GM12878 (cell line): ENCODE measurements around the gene SLC66A1. TPM values are rescaled to one million over a fixed set of nuclear protein-coding genes. Genes with fewer than 3 reads are reported as not detected.

Experiments used
- BMI1 ChIP-seq: fragments of 450-650 bp; IDR thresholded peaks from 2 replicates; pipeline ENCODE4 v1.6.1; 2016; ENCODE audit warnings: mild to moderate bottlenecking, moderate library complexity, borderline replicate concordance
- EED ChIP-seq: sonication (generic); IDR thresholded peaks from 2 replicates; pipeline ENCODE4 v1.6.1; 2016; ENCODE audit warnings: antibody characterized with exemption, low read depth
- HDAC6 ChIP-seq: fragments of 200-600 bp; sonication (generic); IDR thresholded peaks from one replicate; pipeline ENCODE4 v1.8.0; 2017; ENCODE audit warnings: antibody characterized with exemption; ENCODE audit not compliant: unreplicated experiment
- LARP7 ChIP-seq: fragments of 450-650 bp; IDR thresholded peaks from 2 replicates; pipeline ENCODE4 v1.6.1; 2017; ENCODE audit warnings: mild to moderate bottlenecking
- RCOR1 ChIP-seq: conservative IDR thresholded peaks from 2 replicates; pipeline ENCODE4 v1.6.1; 2012; ENCODE audit warnings: low read depth, low read length, improper control_type of control experiment
- polyA plus RNA-seq, 11 experiments: library from polyadenylated mRNA; depleted of rRNA in 4 of 11; unstranded in 6 of 11; stranded (reverse) in 5 of 11; fragments of >200 nt; fragmentation: Nextera tagmentation in 4 of 11; fragmentation: Illumina TruSeq in 1 of 11; extraction: Ambion mirVana in 4 of 11; extraction: Trizol in 1 of 11; gene quantifications; 1 replicate in 1 of 11; 2 replicates in 10 of 11; pipeline versions ENCODE4 v1.2.1 to v1.2.3, GENCODE V29; 2011 to 2016; ENCODE audit warnings: inconsistent platforms in 2 of 11, missing spikeins in 2 of 11, low read depth in 1 of 11
- total RNA-seq, 4 experiments: library from RNA; depleted of rRNA in 3 of 4; stranded (reverse); fragments of >200 nt in 3 of 4; fragmentation: Illumina TruSeq in 1 of 4; extraction: Trizol in 1 of 4; gene quantifications; 2 replicates each; pipeline versions ENCODE4 v1.2.1 to v1.2.3, GENCODE V29; 2013 to 2021
- TF ChIP-seq, protein P1 (sequence below): IDR thresholded peaks from 2 replicates; pipeline ENCODE4 v1.6.1; 2011; ENCODE audit warnings: borderline replicate concordance, low read depth, mild to moderate bottlenecking, moderate library complexity, low read length; ENCODE audit not compliant: insufficient read depth, poor library complexity, severe bottlenecking
- TF ChIP-seq, protein P2 (sequence below): IDR thresholded peaks from 2 replicates; pipeline ENCODE4 v1.6.1; 2012; ENCODE audit warnings: low read depth, low read length, improper control_type of control experiment
- TF ChIP-seq, protein P3 (sequence below): IDR thresholded peaks from 2 replicates; pipeline ENCODE4 v1.6.1; 2012; ENCODE audit warnings: mild to moderate bottlenecking, low read depth, low read length
- TF ChIP-seq, protein P4 (sequence below): fragments of 450-650 bp; IDR thresholded peaks from 2 replicates; pipeline ENCODE4 v1.6.1; 2018; ENCODE audit warnings: borderline replicate concordance, mild to moderate bottlenecking; ENCODE audit not compliant: partially characterized antibody

The SLC66A1 gene
- total and polyA plus RNA-seq, 10 of the 15 experiments (the other 5 are each of a cell fraction or from before 2014, with no cell fraction given): 0.58 to 22.0 (median 10.2) TPM

DNA sequence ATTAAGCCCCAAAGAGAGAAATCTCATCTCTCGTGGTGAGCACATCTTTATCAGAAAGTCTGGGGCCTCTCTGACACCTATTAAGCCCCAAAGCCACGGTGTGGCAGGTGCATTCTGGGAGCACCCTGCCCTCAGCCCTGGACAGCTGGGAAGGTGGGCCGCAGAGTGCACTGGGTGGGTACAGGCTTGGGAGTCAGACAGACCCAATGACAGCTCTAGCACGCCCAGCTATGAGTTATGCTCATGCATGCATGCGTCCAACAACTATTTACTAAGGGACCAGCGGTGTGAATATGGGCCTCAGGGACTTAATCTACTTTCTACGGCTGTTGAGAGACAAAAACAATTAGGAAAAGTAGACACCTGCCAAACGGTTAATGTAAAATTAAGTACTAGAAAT lies 46.6 kb downstream of the SLC66A1 start (continued):
- TF ChIP-seq BMI1 (no peak), RCOR1 (no peak), LARP7 (no peak), HDAC6 (no peak), EED (no peak)
- TF ChIP-seq, protein P1, sequence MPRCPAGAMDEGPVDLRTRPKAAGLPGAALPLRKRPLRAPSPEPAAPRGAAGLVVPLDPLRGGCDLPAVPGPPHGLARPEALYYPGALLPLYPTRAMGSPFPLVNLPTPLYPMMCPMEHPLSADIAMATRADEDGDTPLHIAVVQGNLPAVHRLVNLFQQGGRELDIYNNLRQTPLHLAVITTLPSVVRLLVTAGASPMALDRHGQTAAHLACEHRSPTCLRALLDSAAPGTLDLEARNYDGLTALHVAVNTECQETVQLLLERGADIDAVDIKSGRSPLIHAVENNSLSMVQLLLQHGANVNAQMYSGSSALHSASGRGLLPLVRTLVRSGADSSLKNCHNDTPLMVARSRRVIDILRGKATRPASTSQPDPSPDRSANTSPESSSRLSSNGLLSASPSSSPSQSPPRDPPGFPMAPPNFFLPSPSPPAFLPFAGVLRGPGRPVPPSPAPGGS: no peak
- TF ChIP-seq, protein P2, sequence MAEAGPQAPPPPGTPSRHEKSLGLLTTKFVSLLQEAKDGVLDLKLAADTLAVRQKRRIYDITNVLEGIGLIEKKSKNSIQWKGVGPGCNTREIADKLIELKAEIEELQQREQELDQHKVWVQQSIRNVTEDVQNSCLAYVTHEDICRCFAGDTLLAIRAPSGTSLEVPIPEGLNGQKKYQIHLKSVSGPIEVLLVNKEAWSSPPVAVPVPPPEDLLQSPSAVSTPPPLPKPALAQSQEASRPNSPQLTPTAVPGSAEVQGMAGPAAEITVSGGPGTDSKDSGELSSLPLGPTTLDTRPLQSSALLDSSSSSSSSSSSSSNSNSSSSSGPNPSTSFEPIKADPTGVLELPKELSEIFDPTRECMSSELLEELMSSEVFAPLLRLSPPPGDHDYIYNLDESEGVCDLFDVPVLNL: no peak
- TF ChIP-seq, protein P3, sequence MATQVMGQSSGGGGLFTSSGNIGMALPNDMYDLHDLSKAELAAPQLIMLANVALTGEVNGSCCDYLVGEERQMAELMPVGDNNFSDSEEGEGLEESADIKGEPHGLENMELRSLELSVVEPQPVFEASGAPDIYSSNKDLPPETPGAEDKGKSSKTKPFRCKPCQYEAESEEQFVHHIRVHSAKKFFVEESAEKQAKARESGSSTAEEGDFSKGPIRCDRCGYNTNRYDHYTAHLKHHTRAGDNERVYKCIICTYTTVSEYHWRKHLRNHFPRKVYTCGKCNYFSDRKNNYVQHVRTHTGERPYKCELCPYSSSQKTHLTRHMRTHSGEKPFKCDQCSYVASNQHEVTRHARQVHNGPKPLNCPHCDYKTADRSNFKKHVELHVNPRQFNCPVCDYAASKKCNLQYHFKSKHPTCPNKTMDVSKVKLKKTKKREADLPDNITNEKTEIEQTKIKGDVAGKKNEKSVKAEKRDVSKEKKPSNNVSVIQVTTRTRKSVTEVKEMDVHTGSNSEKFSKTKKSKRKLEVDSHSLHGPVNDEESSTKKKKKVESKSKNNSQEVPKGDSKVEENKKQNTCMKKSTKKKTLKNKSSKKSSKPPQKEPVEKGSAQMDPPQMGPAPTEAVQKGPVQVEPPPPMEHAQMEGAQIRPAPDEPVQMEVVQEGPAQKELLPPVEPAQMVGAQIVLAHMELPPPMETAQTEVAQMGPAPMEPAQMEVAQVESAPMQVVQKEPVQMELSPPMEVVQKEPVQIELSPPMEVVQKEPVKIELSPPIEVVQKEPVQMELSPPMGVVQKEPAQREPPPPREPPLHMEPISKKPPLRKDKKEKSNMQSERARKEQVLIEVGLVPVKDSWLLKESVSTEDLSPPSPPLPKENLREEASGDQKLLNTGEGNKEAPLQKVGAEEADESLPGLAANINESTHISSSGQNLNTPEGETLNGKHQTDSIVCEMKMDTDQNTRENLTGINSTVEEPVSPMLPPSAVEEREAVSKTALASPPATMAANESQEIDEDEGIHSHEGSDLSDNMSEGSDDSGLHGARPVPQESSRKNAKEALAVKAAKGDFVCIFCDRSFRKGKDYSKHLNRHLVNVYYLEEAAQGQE: no peak
- TF ChIP-seq, protein P4, sequence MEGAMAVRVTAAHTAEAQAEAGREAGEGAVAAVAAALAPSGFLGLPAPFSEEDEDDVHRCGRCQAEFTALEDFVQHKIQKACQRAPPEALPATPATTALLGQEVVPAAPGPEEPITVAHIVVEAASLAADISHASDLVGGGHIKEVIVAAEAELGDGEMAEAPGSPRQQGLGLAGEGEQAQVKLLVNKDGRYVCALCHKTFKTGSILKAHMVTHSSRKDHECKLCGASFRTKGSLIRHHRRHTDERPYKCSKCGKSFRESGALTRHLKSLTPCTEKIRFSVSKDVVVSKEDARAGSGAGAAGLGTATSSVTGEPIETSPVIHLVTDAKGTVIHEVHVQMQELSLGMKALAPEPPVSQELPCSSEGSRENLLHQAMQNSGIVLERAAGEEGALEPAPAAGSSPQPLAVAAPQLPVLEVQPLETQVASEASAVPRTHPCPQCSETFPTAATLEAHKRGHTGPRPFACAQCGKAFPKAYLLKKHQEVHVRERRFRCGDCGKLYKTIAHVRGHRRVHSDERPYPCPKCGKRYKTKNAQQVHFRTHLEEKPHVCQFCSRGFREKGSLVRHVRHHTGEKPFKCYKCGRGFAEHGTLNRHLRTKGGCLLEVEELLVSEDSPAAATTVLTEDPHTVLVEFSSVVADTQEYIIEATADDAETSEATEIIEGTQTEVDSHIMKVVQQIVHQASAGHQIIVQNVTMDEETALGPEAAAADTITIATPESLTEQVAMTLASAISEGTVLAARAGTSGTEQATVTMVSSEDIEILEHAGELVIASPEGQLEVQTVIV: no peak
- TF ChIP-seq, all 136 proteins: peak for 0
